DMS153 treated with DMSO at 0.1 percent for 48 hours (cell line): ENCODE results near the gene FAM50A.
"Not testable (repeated sequence)": the region's sequence is repeated elsewhere in the genome, so short reads cannot be mapped to it uniquely, and the experiment has no call there.

ENCODE experiments used
- DNase-seq: peaks from one replicate; lab custom pipeline; 2025; ENCODE audit not compliant: unreplicated experiment; lab: John Stamatoyannopoulos, UW

Gene FAM50A

GRCh38 chrX:154443992-154444754 is at the start of gene FAM50A:
Gene FAM50A, plus strand, starts transcription at chrX:154444141. Its CDS starts 95 bp downstream, at chrX:154444236.
- peak; percentile 70 for DNase-seq

- not testable (repeated sequence) for DNase-seq
Observed at GRCh38 chrX:154396363-154396762, 47.6 kb upstream of the FAM50A start.

- DNase-seq, result no peak
Observed at GRCh38 chrX:154396973-154397887, 46.7 kb upstream of the FAM50A start.

- peak; percentile 95 for DNase-seq
Observed at GRCh38 chrX:154397888-154398667, 45.9 kb upstream of the FAM50A start, which contains the start of gene RPL10. Gene RPL10, plus strand, starts transcription at chrX:154398377. Its CDS starts 143 bp downstream, at chrX:154398520.

- peak; percentile 89 for DNase-seq
Observed at GRCh38 chrX:154398668-154399526, 45.0 kb upstream of the FAM50A start.

GRCh38 chrX:154399527-154400368 is 44.2 kb upstream of the FAM50A start:
- DNase-seq, result no peak

GRCh38 chrX:154400369-154400817 is 43.5 kb upstream of the FAM50A start:
- DNase-seq, result not testable (repeated sequence)

- no peak for DNase-seq
Observed at GRCh38 chrX:154401045-154401799, 42.7 kb upstream of the FAM50A start.

- no peak for DNase-seq
Observed at GRCh38 chrX:154401918-154402621, 41.9 kb upstream of the FAM50A start.

- no peak for DNase-seq
Observed at GRCh38 chrX:154402622-154403127, 41.3 kb upstream of the FAM50A start.

- no peak for DNase-seq
Observed at GRCh38 chrX:154403192-154403591, 40.7 kb upstream of the FAM50A start.

- DNase-seq, result no peak
Observed at GRCh38 chrX:154403858-154404257, 40.1 kb upstream of the FAM50A start.

- no peak for DNase-seq
Observed at GRCh38 chrX:154404625-154405192, 39.2 kb upstream of the FAM50A start.

GRCh38 chrX:154408659-154409221 is 35.2 kb upstream of the FAM50A start:
- no peak for DNase-seq

GRCh38 chrX:154409222-154409871 is 34.6 kb upstream of the FAM50A start, which contains the start of gene DNASE1L1:
Gene DNASE1L1, minus strand, starts transcription at chrX:154409254. Its CDS starts 3,686 bp downstream, at chrX:154405568.
- DNase-seq, result no peak

GRCh38 chrX:154411981-154412340 is 32.0 kb upstream of the FAM50A start:
- peak; percentile 18 for DNase-seq
